Bone marrow (tissue), 2 donors: ENCODE data around the gene TPP1.

ENCODE experiments used
- DNase-seq, 2 donors: peaks; one replicate each; lab custom pipeline; 2025; lab: John Stamatoyannopoulos, UW

The TPP1 gene

GRCh38 chr11:6619004-6619745 is at the start of gene TPP1:
Gene TPP1, minus strand, starts transcription at chr11:6619422. Its CDS starts 22 bp downstream, at chr11:6619400.
- DNase-seq, result peak; percentile 78 to 96

- DNase-seq, result peak in 1 of 2 donors; percentile 35
Observed at GRCh38 chr11:6667733-6668374, 48.6 kb upstream of the TPP1 start.

GRCh38 chr11:6666302-6667183 is 47.3 kb upstream of the TPP1 start:
- DNase-seq, result no peak

GRCh38 chr11:6664551-6664950 is 45.3 kb upstream of the TPP1 start:
- DNase-seq, result no peak

GRCh38 chr11:6663794-6664469 is 44.7 kb upstream of the TPP1 start:
- no peak for DNase-seq

GRCh38 chr11:6660712-6661111 is 41.5 kb upstream of the TPP1 start:
- no peak for DNase-seq

- no peak for DNase-seq
Observed at GRCh38 chr11:6658647-6659046, 39.4 kb upstream of the TPP1 start.

- DNase-seq, result no peak
Observed at GRCh38 chr11:6657346-6657745, 38.1 kb upstream of the TPP1 start.

- DNase-seq, result no peak
Observed at GRCh38 chr11:6656936-6657335, 37.7 kb upstream of the TPP1 start.

- no peak for DNase-seq
Observed at GRCh38 chr11:6656584-6656915, 37.3 kb upstream of the TPP1 start.

- no peak for DNase-seq
Observed at GRCh38 chr11:6655790-6656583, 36.8 kb upstream of the TPP1 start, which contains the start of gene DCHS1. Gene DCHS1, minus strand, starts transcription at chr11:6655809. Its CDS starts 14,196 bp downstream, at chr11:6641613.

- DNase-seq, result no peak
Observed at GRCh38 chr11:6655020-6655789, 36.0 kb upstream of the TPP1 start.

- DNase-seq, result no peak
Observed at GRCh38 chr11:6654281-6655019, 35.2 kb upstream of the TPP1 start.

GRCh38 chr11:6653656-6654055 is 34.4 kb upstream of the TPP1 start:
- no peak for DNase-seq

GRCh38 chr11:6653097-6653496 is 33.9 kb upstream of the TPP1 start:
- no peak for DNase-seq

- no peak for DNase-seq
Observed at GRCh38 chr11:6652182-6652581, 33.0 kb upstream of the TPP1 start.

- DNase-seq, result no peak
Observed at GRCh38 chr11:6650980-6651379, 31.8 kb upstream of the TPP1 start.

- DNase-seq, result no peak
Observed at GRCh38 chr11:6650104-6650503, 30.9 kb upstream of the TPP1 start.

- DNase-seq, result no peak
Observed at GRCh38 chr11:6648501-6648900, 29.3 kb upstream of the TPP1 start.

GRCh38 chr11:6647836-6648235 is 28.6 kb upstream of the TPP1 start:
- no peak for DNase-seq
